H1 (cell line): ENCODE data around the gene BLOC1S3. TPM values are rescaled to one million over a fixed set of nuclear protein-coding genes. Genes with fewer than 3 reads are reported as not detected.

Experiments used
- CTCF ChIA-PET: fragments of 300-600 bp; sonication (Branson Sonifier 250); formaldehyde crosslinking; loops from one replicate; lab custom pipeline; 2021; ENCODE audit not compliant: partially characterized antibody; lab: Charles Lee
- POLR2A ChIA-PET: fragments of 300-600 bp; sonication (Branson Sonifier 250); formaldehyde crosslinking; loops from one replicate; lab custom pipeline; 2021; ENCODE audit warnings: inconsistent platforms; ENCODE audit not compliant: partially characterized antibody; lab: Charles Lee
- DNase-seq, 2 experiments: peaks; one replicate each; pipeline versions ENCODE4 v3.0.0 to v3.0.0-alpha.2; 2010 to 2022; ENCODE audit warnings: low spot score in 2 of 2, low read depth in 1 of 2, mixed read lengths in 1 of 2
- FAIRE-seq: peaks from 2 replicates; lab custom pipeline; 2011; peaks lifted over from hg19 to GRCh38; lab: Jason Lieb, UNC
- H2AFZ ChIP-seq: 2 replicates; pipeline ENCODE4 v1.8.1; 2012; ENCODE audit warnings: low read length, inconsistent platforms
- H2AK5ac ChIP-seq: 2 replicates; pipeline ENCODE4 v1.6.1; 2013; ENCODE audit warnings: low read depth, low read length
- H2BK120ac ChIP-seq: replicated peaks from 2 replicates; pipeline ENCODE3; 2013; ENCODE audit warnings: low read depth, low read length, inconsistent platforms
- H2BK12ac ChIP-seq: 2 replicates; pipeline ENCODE4 v1.6.1; 2013; ENCODE audit warnings: low read depth, low read length
- H2BK15ac ChIP-seq: 2 replicates; pipeline ENCODE4 v1.6.1; 2013; ENCODE audit warnings: low read length
- H2BK20ac ChIP-seq: 2 replicates; pipeline ENCODE4 v1.6.1; 2013; ENCODE audit warnings: low read length
- H2BK5ac ChIP-seq: 2 replicates; pipeline ENCODE4 v1.6.1; 2013; ENCODE audit warnings: low read depth, low read length
- H3K14ac ChIP-seq: 2 replicates; pipeline ENCODE4 v1.6.1; 2013; ENCODE audit warnings: inconsistent platforms; ENCODE audit not compliant: insufficient read length
- H3K18ac ChIP-seq: 2 replicates; pipeline ENCODE4 v1.6.1; 2013; ENCODE audit warnings: low read length; ENCODE audit errors: extremely low read depth
- H3K23ac ChIP-seq: 2 replicates; pipeline ENCODE4 v1.6.1; 2013; ENCODE audit warnings: inconsistent platforms; ENCODE audit not compliant: insufficient read length
- H3K23me2 ChIP-seq: 2 replicates; pipeline ENCODE4 v1.6.1; 2013; ENCODE audit warnings: low read depth, low read length
- H3K27ac ChIP-seq: 2 replicates; pipeline ENCODE4 v1.6.1; 2011; ENCODE audit warnings: low read depth, low read length, inconsistent platforms
- H3K27me3 ChIP-seq, 4 experiments: replicated peaks in 1 of 4; 1 replicate in 1 of 4; 2 replicates in 3 of 4; pipeline versions ENCODE4 v1.6.1 to v1.8.1; 2011 to 2013; ENCODE audit warnings: low read length in 3 of 4, mild to moderate bottlenecking in 3 of 4, inconsistent platforms in 2 of 4, mixed read lengths in 2 of 4, moderate library complexity in 1 of 4; ENCODE audit not compliant: control insufficient read depth in 3 of 4, insufficient read depth in 3 of 4; ENCODE audit errors: extremely low read depth in 1 of 4
- H3K36me3 ChIP-seq, 4 experiments: 2 replicates each; pipeline versions ENCODE4 v1.6.1 to v1.8.1; 2011 to 2013; ENCODE audit warnings: mild to moderate bottlenecking in 4 of 4, low read length in 3 of 4, moderate library complexity in 2 of 4, control low read depth in 1 of 4, inconsistent platforms in 1 of 4; ENCODE audit not compliant: insufficient read depth in 4 of 4, control insufficient read depth in 2 of 4
- H3K4ac ChIP-seq: replicated peaks from 2 replicates; pipeline ENCODE3; 2013; ENCODE audit warnings: low read length, low read depth, mixed read lengths, inconsistent platforms; ENCODE audit not compliant: insufficient read length
- H3K4me1 ChIP-seq, 4 experiments: replicated peaks in 1 of 4; 1 replicate in 1 of 4; 2 replicates in 3 of 4; pipeline versions ENCODE4 v1.6.1 to v1.8.1; 2011 to 2013; ENCODE audit warnings: low read length in 3 of 4, inconsistent platforms in 2 of 4, mixed read lengths in 1 of 4; ENCODE audit not compliant: insufficient read depth in 4 of 4, control insufficient read depth in 3 of 4
- H3K4me2 ChIP-seq, 2 experiments: 2 replicates each; pipeline versions ENCODE4 v1.6.1 to v1.8.1; 2011 to 2013; ENCODE audit warnings: low read depth in 2 of 2, low read length in 2 of 2, control low read depth in 1 of 2, inconsistent platforms in 1 of 2, mild to moderate bottlenecking in 1 of 2; ENCODE audit not compliant: insufficient read depth in 1 of 2
- H3K4me3 ChIP-seq, 4 experiments: fragments of 200-600, 300-600 bp in 1 of 4; sonication (generic), shearing (Covaris generic), sonication (Bioruptor Twin) in 1 of 4; 2 replicates each; pipeline versions ENCODE4 v1.5.1 to v1.8.1; 2011 to 2016; ENCODE audit warnings: low read length in 4 of 4, low read depth in 3 of 4, control low read depth in 2 of 4, inconsistent platforms in 2 of 4, mild to moderate bottlenecking in 2 of 4, mixed read lengths in 1 of 4, moderate library complexity in 1 of 4; ENCODE audit not compliant: insufficient read depth in 2 of 4; ENCODE audit errors: extremely low read depth in 1 of 4
- H3K56ac ChIP-seq: replicated peaks from 2 replicates; pipeline ENCODE3; 2013; ENCODE audit warnings: low read depth, mild to moderate bottlenecking, mixed read lengths, low read length, inconsistent platforms; ENCODE audit not compliant: insufficient read length
- H3K79me1 ChIP-seq: 2 replicates; pipeline ENCODE4 v1.6.1; 2013; ENCODE audit warnings: low read depth, low read length, control low read depth
- H3K79me2 ChIP-seq, 2 experiments: 2 replicates each; pipeline versions ENCODE4 v1.6.1 to v1.8.1; 2012 to 2013; ENCODE audit warnings: low read length in 2 of 2, mild to moderate bottlenecking in 2 of 2, inconsistent platforms in 1 of 2; ENCODE audit not compliant: insufficient read depth in 2 of 2, control insufficient read depth in 1 of 2
- H3K9ac ChIP-seq, 4 experiments: replicated peaks in 1 of 4; 1 replicate in 1 of 4; 2 replicates in 3 of 4; pipeline versions ENCODE4 v1.6.1 to v1.8.1; 2011 to 2013; ENCODE audit warnings: low read depth in 3 of 4, low read length in 3 of 4, control low read depth in 2 of 4, mild to moderate bottlenecking in 2 of 4, moderate library complexity in 2 of 4, inconsistent platforms in 1 of 4; ENCODE audit errors: extremely low read depth in 1 of 4
- H3K9me3 ChIP-seq, 2 experiments: 2 replicates each; pipeline versions ENCODE4 v1.6.1 to v1.8.1; 2012 to 2013; ENCODE audit warnings: mild to moderate bottlenecking in 2 of 2, moderate library complexity in 2 of 2, control low read depth in 1 of 2, inconsistent platforms in 1 of 2, low read depth in 1 of 2, low read length in 1 of 2, mixed read lengths in 1 of 2; ENCODE audit not compliant: insufficient read depth in 2 of 2
- H4K20me1 ChIP-seq, 2 experiments: replicated peaks in 1 of 2; 2 replicates each; pipeline versions ENCODE3 to v1.8.1; 2011 to 2013; ENCODE audit warnings: inconsistent platforms in 2 of 2, low read length in 2 of 2, mild to moderate bottlenecking in 1 of 2; ENCODE audit not compliant: insufficient read depth in 2 of 2, control insufficient read depth in 1 of 2
- H4K5ac ChIP-seq: 2 replicates; pipeline ENCODE4 v1.6.1; 2013; ENCODE audit warnings: low read length, low read depth, mixed read lengths, inconsistent platforms; ENCODE audit not compliant: insufficient read length
- H4K8ac ChIP-seq: 2 replicates; pipeline ENCODE4 v1.8.0; 2013; ENCODE audit warnings: mild to moderate bottlenecking, moderate library complexity, low read length, inconsistent platforms; ENCODE audit not compliant: insufficient read depth; ENCODE audit errors: extremely low read depth
- H4K91ac ChIP-seq: replicated peaks from 2 replicates; pipeline ENCODE3; 2013; ENCODE audit warnings: low read length, mixed read lengths, inconsistent platforms; ENCODE audit not compliant: insufficient read length
- BACH1 ChIP-seq: IDR thresholded peaks from 2 replicates; pipeline ENCODE4 v1.6.1; 2012; ENCODE audit warnings: low read length, improper control_type of control experiment
- BRCA1 ChIP-seq: IDR thresholded peaks from 2 replicates; pipeline ENCODE4 v1.6.1; 2012; ENCODE audit warnings: low read depth, low read length, improper control_type of control experiment
- CEBPB ChIP-seq: IDR thresholded peaks from 2 replicates; pipeline ENCODE4 v1.6.1; 2012; ENCODE audit warnings: low read depth, low read length
- CHD1 ChIP-seq: IDR thresholded peaks from 2 replicates; pipeline ENCODE4 v1.6.1; 2012; ENCODE audit warnings: low read depth, low read length, improper control_type of control experiment
- GTF2F1 ChIP-seq: IDR thresholded peaks from 2 replicates; pipeline ENCODE4 v1.6.1; 2012; ENCODE audit warnings: low read depth, low read length, improper control_type of control experiment, borderline replicate concordance
- PHF8 ChIP-seq: fragments of 200-600 bp; sonication (generic); conservative IDR thresholded peaks from 2 replicates; pipeline ENCODE4 v1.7.1; 2012; ENCODE audit warnings: low read depth, mild to moderate bottlenecking, inconsistent platforms, low read length, moderate library complexity
- RAD21 ChIP-seq, 2 experiments: IDR thresholded peaks in 1 of 2; conservative IDR thresholded peaks in 1 of 2; 2 replicates each; pipeline ENCODE4 v1.6.1; 2011; ENCODE audit warnings: low read depth in 2 of 2, low read length in 2 of 2, improper control_type of control experiment in 1 of 2, inconsistent platforms in 1 of 2, mild to moderate bottlenecking in 1 of 2, moderate library complexity in 1 of 2
- SAP30 ChIP-seq: fragments of 300-600 bp; sonication (generic); IDR thresholded peaks from 2 replicates; pipeline ENCODE4 v1.7.1; 2012; ENCODE audit warnings: low read length, moderate library complexity, mild to moderate bottlenecking, inconsistent platforms; ENCODE audit not compliant: insufficient read depth, insufficient replicate concordance
- SIRT6 ChIP-seq: IDR thresholded peaks from one replicate; pipeline ENCODE4 v1.7.1; 2012; ENCODE audit warnings: low read length, inconsistent platforms
- SP1 ChIP-seq: IDR thresholded peaks from 2 replicates; pipeline ENCODE4 v1.6.1; 2011; ENCODE audit warnings: low read depth, low read length
- SUZ12 ChIP-seq: fragments of 200-600 bp; sonication (generic); IDR thresholded peaks from 2 replicates; pipeline ENCODE4 v1.6.1; 2012; ENCODE audit warnings: mild to moderate bottlenecking, inconsistent platforms, low read length, moderate library complexity, mixed read lengths
- TAF7 ChIP-seq: optimal IDR thresholded peaks from 2 replicates; pipeline ENCODE3; 2011; ENCODE audit warnings: low read depth, mild to moderate bottlenecking, inconsistent platforms, low read length, moderate library complexity, borderline replicate concordance
- WGBS, 2 experiments: shearing (Covaris generic) in 1 of 2; methylation state at CpG; one replicate each; pipeline versions ENCODE4 v1.1.6 to v1.1.7; 2013 to 2015; ENCODE audit warnings: low lambda C conversion rate in 2 of 2, mixed read lengths in 2 of 2, inconsistent platforms in 1 of 2, low coverage in 1 of 2, missing lambda C conversion rate in 1 of 2; ENCODE audit not compliant: insufficient replicate concordance in 2 of 2, insufficient coverage in 1 of 2, insufficient read length in 1 of 2; ENCODE audit errors: extremely low coverage in 1 of 2, missing lambda C conversion rate in 1 of 2; 5-methylcytosine and 5-hydroxymethylcytosine counted together
- polyA plus RNA-seq, 7 experiments: library from polyadenylated mRNA; depleted of rRNA in 3 of 7; stranded (reverse) in 5 of 7; unstranded in 2 of 7; fragments of >200 nt in 5 of 7; fragments of 200-250 nt in 2 of 7; gene quantifications; 1 replicate in 5 of 7; 2 replicates in 1 of 7; 4 replicates in 1 of 7; pipeline versions ENCODE4 v1.2.1 to v1.2.3, GENCODE V29; 2011 to 2013; ENCODE audit warnings: missing spikeins in 2 of 7, mixed read lengths in 2 of 7
- total RNA-seq: library from RNA; stranded (reverse); fragmentation: NEBNext Ultra II Directional; extraction: Animal tissue kit (Norgen Biotek cat#: 25700); gene quantifications from 2 replicates; pipeline ENCODE4 v1.2.1, GENCODE V29; 2021
- TF ChIP-seq, protein P1 (sequence below): IDR thresholded peaks from 2 replicates; pipeline ENCODE4 v1.6.1; 2011; ENCODE audit warnings: low read length, improper control_type of control experiment

The BLOC1S3 gene
- total and polyA plus RNA-seq, 2 of the 8 experiments (the other 6 are each of a cell fraction or from before 2014, with no cell fraction given), result 6.0 to 6.1 TPM

DNA sequence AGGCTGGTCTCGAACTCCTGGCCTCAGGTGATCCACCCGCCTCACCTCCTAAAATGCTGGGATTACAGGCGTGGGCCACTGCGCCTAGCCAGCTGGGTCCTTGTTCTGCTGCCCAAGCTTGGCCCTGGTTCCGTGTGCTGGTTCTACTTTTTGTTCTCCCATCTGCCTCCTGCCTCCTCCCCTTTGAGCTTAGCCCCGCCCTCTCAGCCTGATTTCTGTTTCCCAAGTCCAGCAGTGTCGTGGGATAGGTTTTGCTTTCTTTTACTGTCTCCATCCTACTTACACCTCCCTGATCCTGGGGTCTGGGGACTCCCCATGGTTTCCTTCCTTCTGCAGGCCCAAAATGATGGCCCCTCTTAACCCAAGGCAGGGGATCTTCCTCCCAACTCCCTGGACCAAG is 2.4 kb downstream of the BLOC1S3 start:
- H4K91ac ChIP-seq, result no peak overlapping the region
- peaks cover 9% of the 10 kb centered on the region for H3K23me2 ChIP-seq
- DNase-seq (no peak), FAIRE-seq (no peak)
- no peak overlapping the region for H3K14ac ChIP-seq
- no peak overlapping the region for H2BK15ac ChIP-seq
- no peak overlapping the region for H2BK5ac ChIP-seq
- ChIA-PET POLR2A (interaction anchor here (1.0 kb wide), 1 partner anchor 89 kb away, joined by 3 read pairs; no protein-coding TSS in a partner anchor), CTCF (interaction anchor here (0.9 to 2.0 kb wide), 4 partner anchors 11 to 29 kb away, joined by 3 to 6 read pairs (median 4); no protein-coding TSS in a partner anchor)
- H4K8ac ChIP-seq, result no peak overlapping the region
- H3K9ac ChIP-seq, result no peak overlapping the region
- H4K5ac ChIP-seq, result no peak overlapping the region
- H3K4me1 ChIP-seq, result peaks cover 0 to 5% (median 0%) of the 10 kb centered on the region in 4 experiments; a peak in 5 of 7 replicates
- H3K27me3 ChIP-seq, result no peaks in the 10 kb centered on the region
- no peak overlapping the region for H2BK12ac ChIP-seq
- H3K36me3 ChIP-seq, result no peaks in the 10 kb centered on the region
- H2AFZ ChIP-seq, result no peak overlapping the region
- H3K79me1 ChIP-seq, result peaks cover 5% of the 10 kb centered on the region
- H2AK5ac ChIP-seq, result 0 out of 2 replicates have a peak overlapping the region, but pooled peaks have one; percentile 39
- H3K9me3 ChIP-seq, result no peaks in the 10 kb centered on the region
- no peak overlapping the region; a peak in 1 of 4 replicates for H3K4me2 ChIP-seq
- no peak overlapping the region for H3K27ac ChIP-seq
- H3K4me3 ChIP-seq, result no peak overlapping the region
- H3K56ac ChIP-seq, result no peak overlapping the region
- H2BK20ac ChIP-seq, result no peak overlapping the region
- H2BK120ac ChIP-seq, result no peak overlapping the region
- peaks cover 2% of the 10 kb centered on the region in 2 experiments for H4K20me1 ChIP-seq
- WGBS, 2 experiments, result 83% methylated on average over 7 of the region's 7 CpGs; no CpG with 5 or more reads in 1 of the 2 experiments
- H3K18ac ChIP-seq, result no peak overlapping the region
- H3K4ac ChIP-seq, result no peak overlapping the region
- H3K79me2 ChIP-seq, result peaks cover 0 to 9% of the 10 kb centered on the region in 2 experiments; a peak in 1 of 4 replicates
- no peak overlapping the region for H3K23ac ChIP-seq
- TF ChIP-seq SUZ12 (no peak), RAD21 (IDR thresholded peaks at IDR 0.05 in 1 of 2, conservative IDR thresholded peaks at IDR 0.05 in 1 of 2; ENCODE audit: low read depth in 2 of 2, low read length in 2 of 2) (no peak), BRCA1 (no peak), SIRT6 (no peak), TAF7 (no peak), CEBPB (no peak), GTF2F1 (no peak), SP1 (no peak), SAP30 (no peak), BACH1 (no peak), PHF8 (no peak), CHD1 (no peak)
- TF ChIP-seq, protein P1, sequence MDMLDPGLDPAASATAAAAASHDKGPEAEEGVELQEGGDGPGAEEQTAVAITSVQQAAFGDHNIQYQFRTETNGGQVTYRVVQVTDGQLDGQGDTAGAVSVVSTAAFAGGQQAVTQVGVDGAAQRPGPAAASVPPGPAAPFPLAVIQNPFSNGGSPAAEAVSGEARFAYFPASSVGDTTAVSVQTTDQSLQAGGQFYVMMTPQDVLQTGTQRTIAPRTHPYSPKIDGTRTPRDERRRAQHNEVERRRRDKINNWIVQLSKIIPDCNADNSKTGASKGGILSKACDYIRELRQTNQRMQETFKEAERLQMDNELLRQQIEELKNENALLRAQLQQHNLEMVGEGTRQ, result no peak
